ENCODE results near the gene GGT6. TPM values are rescaled to one million over a fixed set of nuclear protein-coding genes. Genes with fewer than 3 reads are reported as not detected.

GGT6 gene
- polyA plus RNA-seq, 1 of the 3 experiments (the other 2 are of a cell fraction) = not detected

DNA sequence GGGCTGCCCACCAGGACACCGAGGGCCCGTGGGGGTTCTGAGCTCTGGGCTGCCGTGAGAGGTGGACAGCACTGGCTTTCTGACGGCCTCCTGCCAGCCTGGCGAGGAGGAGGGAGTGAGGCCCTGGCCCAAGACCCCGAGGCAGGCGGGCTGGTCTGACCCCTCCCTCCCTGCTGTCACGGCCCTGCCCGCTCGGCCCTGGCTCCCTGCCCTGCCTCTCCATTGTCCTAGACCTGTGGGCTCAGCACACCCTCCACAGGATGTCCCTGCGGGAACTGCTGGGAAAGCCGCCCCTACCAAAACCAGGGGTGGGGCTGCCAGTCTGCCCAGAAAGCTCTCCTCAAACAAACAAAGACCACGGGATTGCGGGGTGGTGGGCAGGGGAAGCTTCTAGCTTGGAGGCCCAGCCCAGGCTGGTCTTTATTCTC, 41.0 kb downstream of the GGT6 start:
- Histone ChIP-seq H3F3A (replicated peaks; ENCODE audit: insufficient read depth) (no peaks in the 10 kb centered on the region), H3K4me2 (no peak overlapping the region), H3K9ac (no peak overlapping the region), H3K4me1 (ENCODE audit: control insufficient read depth in 1 of 2, insufficient read depth in 2 of 2, low read depth in 1 of 2, low read length in 1 of 2) (no peaks in the 10 kb centered on the region; a peak in 1 of 4 replicates), H3K9me2 (no peaks in the 10 kb centered on the region), H3K27ac (ENCODE audit: low read depth in 2 of 2, low read length in 1 of 2) (no peak overlapping the region), H3K9me3 (no peaks in the 10 kb centered on the region), H3K36me3 (replicated peaks in 1 of 2; ENCODE audit: control insufficient read depth in 1 of 2, insufficient read depth in 2 of 2, low read length in 1 of 2) (no peaks in the 10 kb centered on the region), H3K4me3 (ENCODE audit: low read depth in 2 of 2, low read length in 1 of 2) (no peak overlapping the region), H3K79me2 (ENCODE audit: insufficient read depth) (no peaks in the 10 kb centered on the region), H2AFZ (ENCODE audit: low read depth) (no peak overlapping the region), H4K20me1 (ENCODE audit: insufficient read depth) (no peaks in the 10 kb centered on the region), H3K27me3 (ENCODE audit: insufficient read depth) (no peaks in the 10 kb centered on the region)
- POLR2A ChIA-PET = interaction anchor here (0.7 kb wide), 1 partner anchor 33 kb away, joined by 3 read pairs; no protein-coding TSS in a partner anchor
- CTCF ChIA-PET = interaction anchor here (1.0 to 1.1 kb wide), 3 partner anchors 9 to 108 kb away, joined by 3 to 5 read pairs (median 4); no protein-coding TSS in a partner anchor
- WGBS (ENCODE audit: low lambda C conversion rate) = 87% methylated on average over 4 of the region's 14 CpGs
- TF ChIP-seq CHD2 (IDR thresholded peaks at IDR 0.05; ENCODE audit: low read length, partially characterized antibody) (no peak), GATA2 (CRISPR knock-in tag; IDR thresholded peaks at IDR 0.05) (no peak)
- no peak for DNase-seq

DNA sequence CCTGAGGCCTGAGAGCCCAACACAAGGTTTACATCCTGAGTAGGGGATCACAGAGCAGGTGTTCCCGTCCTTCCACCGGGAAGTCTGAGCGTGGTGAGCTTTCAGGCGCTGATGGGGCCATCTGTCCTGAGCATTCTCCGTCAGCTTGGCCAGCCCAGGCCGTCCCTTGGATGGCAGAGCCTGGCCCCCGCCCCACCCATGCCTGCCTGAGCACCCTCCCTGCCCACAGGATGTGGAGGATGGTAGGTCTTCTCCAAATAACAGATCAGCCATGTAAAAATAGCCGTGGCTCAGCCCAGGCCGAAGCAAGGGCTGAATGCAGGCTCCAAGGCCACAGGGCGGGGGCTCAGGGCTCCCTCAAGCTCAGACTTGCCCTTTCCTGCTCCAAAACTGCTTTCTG, 41.5 kb downstream of the GGT6 start:
- ChIA-PET CTCF (interaction anchor here (1.0 to 1.1 kb wide), 3 partner anchors 8 to 108 kb away, joined by 3 to 5 read pairs (median 4); no protein-coding TSS in a partner anchor), POLR2A (interaction anchor here (0.7 kb wide), 1 partner anchor 33 kb away, joined by 3 read pairs; no protein-coding TSS in a partner anchor)
- no peak overlapping the region for H3K4me2 ChIP-seq
- no peaks in the 10 kb centered on the region for H4K20me1 ChIP-seq (ENCODE audit: insufficient read depth)
- H3K79me2 ChIP-seq (ENCODE audit: insufficient read depth) = no peaks in the 10 kb centered on the region
- H3K4me3 ChIP-seq (ENCODE audit: low read depth in 2 of 2, low read length in 1 of 2) = no peak overlapping the region
- no peaks in the 10 kb centered on the region for H3K27me3 ChIP-seq (ENCODE audit: insufficient read depth)
- no peaks in the 10 kb centered on the region for H3K36me3 ChIP-seq (replicated peaks in 1 of 2; ENCODE audit: control insufficient read depth in 1 of 2, insufficient read depth in 2 of 2, low read length in 1 of 2)
- no peak overlapping the region for H3K27ac ChIP-seq (ENCODE audit: low read depth in 2 of 2, low read length in 1 of 2)
- H3K9ac ChIP-seq = no peak overlapping the region
- H2AFZ ChIP-seq (ENCODE audit: low read depth) = no peak overlapping the region
- H3K9me3 ChIP-seq = no peaks in the 10 kb centered on the region
- DNase-seq = no peak
- no peaks in the 10 kb centered on the region for H3F3A ChIP-seq (replicated peaks; ENCODE audit: insufficient read depth)
- no peaks in the 10 kb centered on the region for H3K9me2 ChIP-seq
- TF ChIP-seq, protein P1, sequence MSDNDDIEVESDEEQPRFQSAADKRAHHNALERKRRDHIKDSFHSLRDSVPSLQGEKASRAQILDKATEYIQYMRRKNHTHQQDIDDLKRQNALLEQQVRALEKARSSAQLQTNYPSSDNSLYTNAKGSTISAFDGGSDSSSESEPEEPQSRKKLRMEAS (IDR thresholded peaks at IDR 0.05; ENCODE audit: low read depth) = no peak
- TF ChIP-seq IRF3 (IDR thresholded peaks at IDR 0.05; ENCODE audit: low read depth, low read length) (no peak), FOSL2 (IDR thresholded peaks at IDR 0.05; ENCODE audit: borderline replicate concordance, low read depth) (no peak), NFIC (IDR thresholded peaks at IDR 0.05; ENCODE audit: borderline replicate concordance) (no peak), RFX5 (IDR thresholded peaks at IDR 0.05; ENCODE audit: low read length) (no peak), NRF1 (IDR thresholded peaks at IDR 0.05; ENCODE audit: low read depth, low read length) (no peak), TCF12 (IDR thresholded peaks at IDR 0.05) (no peak), GABPA (IDR thresholded peaks at IDR 0.05; ENCODE audit: low read depth) (no peak), MEF2A (IDR thresholded peaks at IDR 0.05; ENCODE audit: borderline replicate concordance, low read depth) (no peak), RXRA (IDR thresholded peaks at IDR 0.05; ENCODE audit: borderline replicate concordance, low read depth) (no peak), YY1 (IDR thresholded peaks at IDR 0.05; ENCODE audit: low read depth) (no peak)
- WGBS (ENCODE audit: low lambda C conversion rate) = 88% methylated on average over 5 of the region's 10 CpGs
- no peaks in the 10 kb centered on the region; a peak in 1 of 4 replicates for H3K4me1 ChIP-seq (ENCODE audit: control insufficient read depth in 1 of 2, insufficient read depth in 2 of 2, low read depth in 1 of 2, low read length in 1 of 2)

Measured in SK-N-SH (cell line).